H1 (cell line): ENCODE data around the gene RABL3. TPM values are rescaled to one million over a fixed set of nuclear protein-coding genes. Genes with fewer than 3 reads are reported as not detected.

ENCODE experiments used
- CTCF ChIA-PET: fragments of 300-600 bp; sonication (Branson Sonifier 250); formaldehyde crosslinking; loops from one replicate; lab custom pipeline; 2021; ENCODE audit not compliant: partially characterized antibody; lab: Charles Lee
- POLR2A ChIA-PET: fragments of 300-600 bp; sonication (Branson Sonifier 250); formaldehyde crosslinking; loops from one replicate; lab custom pipeline; 2021; ENCODE audit warnings: inconsistent platforms; ENCODE audit not compliant: partially characterized antibody; lab: Charles Lee
- DNase-seq, 2 experiments: peaks; one replicate each; pipeline versions ENCODE4 v3.0.0 to v3.0.0-alpha.2; 2010 to 2022; ENCODE audit warnings: low spot score in 2 of 2, low read depth in 1 of 2, mixed read lengths in 1 of 2
- FAIRE-seq: peaks from 2 replicates; lab custom pipeline; 2011; peaks lifted over from hg19 to GRCh38; lab: Jason Lieb, UNC
- H2AFZ ChIP-seq: 2 replicates; pipeline ENCODE4 v1.8.1; 2012; ENCODE audit warnings: low read length, inconsistent platforms
- H2AK5ac ChIP-seq: 2 replicates; pipeline ENCODE4 v1.6.1; 2013; ENCODE audit warnings: low read depth, low read length
- H2BK120ac ChIP-seq: replicated peaks from 2 replicates; pipeline ENCODE3; 2013; ENCODE audit warnings: low read depth, low read length, inconsistent platforms
- H2BK12ac ChIP-seq: 2 replicates; pipeline ENCODE4 v1.6.1; 2013; ENCODE audit warnings: low read depth, low read length
- H2BK15ac ChIP-seq: 2 replicates; pipeline ENCODE4 v1.6.1; 2013; ENCODE audit warnings: low read length
- H2BK20ac ChIP-seq: 2 replicates; pipeline ENCODE4 v1.6.1; 2013; ENCODE audit warnings: low read length
- H2BK5ac ChIP-seq: 2 replicates; pipeline ENCODE4 v1.6.1; 2013; ENCODE audit warnings: low read depth, low read length
- H3K14ac ChIP-seq: 2 replicates; pipeline ENCODE4 v1.6.1; 2013; ENCODE audit warnings: inconsistent platforms; ENCODE audit not compliant: insufficient read length
- H3K18ac ChIP-seq: 2 replicates; pipeline ENCODE4 v1.6.1; 2013; ENCODE audit warnings: low read length; ENCODE audit errors: extremely low read depth
- H3K23ac ChIP-seq: 2 replicates; pipeline ENCODE4 v1.6.1; 2013; ENCODE audit warnings: inconsistent platforms; ENCODE audit not compliant: insufficient read length
- H3K23me2 ChIP-seq: 2 replicates; pipeline ENCODE4 v1.6.1; 2013; ENCODE audit warnings: low read depth, low read length
- H3K27ac ChIP-seq: 2 replicates; pipeline ENCODE4 v1.6.1; 2011; ENCODE audit warnings: low read depth, low read length, inconsistent platforms
- H3K27me3 ChIP-seq, 4 experiments: replicated peaks in 1 of 4; 1 replicate in 1 of 4; 2 replicates in 3 of 4; pipeline versions ENCODE4 v1.6.1 to v1.8.1; 2011 to 2013; ENCODE audit warnings: low read length in 3 of 4, mild to moderate bottlenecking in 3 of 4, inconsistent platforms in 2 of 4, mixed read lengths in 2 of 4, moderate library complexity in 1 of 4; ENCODE audit not compliant: control insufficient read depth in 3 of 4, insufficient read depth in 3 of 4; ENCODE audit errors: extremely low read depth in 1 of 4
- H3K36me3 ChIP-seq, 4 experiments: 2 replicates each; pipeline versions ENCODE4 v1.6.1 to v1.8.1; 2011 to 2013; ENCODE audit warnings: mild to moderate bottlenecking in 4 of 4, low read length in 3 of 4, moderate library complexity in 2 of 4, control low read depth in 1 of 4, inconsistent platforms in 1 of 4; ENCODE audit not compliant: insufficient read depth in 4 of 4, control insufficient read depth in 2 of 4
- H3K4ac ChIP-seq: replicated peaks from 2 replicates; pipeline ENCODE3; 2013; ENCODE audit warnings: low read length, low read depth, mixed read lengths, inconsistent platforms; ENCODE audit not compliant: insufficient read length
- H3K4me1 ChIP-seq, 4 experiments: replicated peaks in 1 of 4; 1 replicate in 1 of 4; 2 replicates in 3 of 4; pipeline versions ENCODE4 v1.6.1 to v1.8.1; 2011 to 2013; ENCODE audit warnings: low read length in 3 of 4, inconsistent platforms in 2 of 4, mixed read lengths in 1 of 4; ENCODE audit not compliant: insufficient read depth in 4 of 4, control insufficient read depth in 3 of 4
- H3K4me2 ChIP-seq, 2 experiments: 2 replicates each; pipeline versions ENCODE4 v1.6.1 to v1.8.1; 2011 to 2013; ENCODE audit warnings: low read depth in 2 of 2, low read length in 2 of 2, control low read depth in 1 of 2, inconsistent platforms in 1 of 2, mild to moderate bottlenecking in 1 of 2; ENCODE audit not compliant: insufficient read depth in 1 of 2
- H3K4me3 ChIP-seq, 4 experiments: fragments of 200-600, 300-600 bp in 1 of 4; sonication (generic), shearing (Covaris generic), sonication (Bioruptor Twin) in 1 of 4; 2 replicates each; pipeline versions ENCODE4 v1.5.1 to v1.8.1; 2011 to 2016; ENCODE audit warnings: low read length in 4 of 4, low read depth in 3 of 4, control low read depth in 2 of 4, inconsistent platforms in 2 of 4, mild to moderate bottlenecking in 2 of 4, mixed read lengths in 1 of 4, moderate library complexity in 1 of 4; ENCODE audit not compliant: insufficient read depth in 2 of 4; ENCODE audit errors: extremely low read depth in 1 of 4
- H3K56ac ChIP-seq: replicated peaks from 2 replicates; pipeline ENCODE3; 2013; ENCODE audit warnings: low read depth, mild to moderate bottlenecking, mixed read lengths, low read length, inconsistent platforms; ENCODE audit not compliant: insufficient read length
- H3K79me1 ChIP-seq: 2 replicates; pipeline ENCODE4 v1.6.1; 2013; ENCODE audit warnings: low read depth, low read length, control low read depth
- H3K79me2 ChIP-seq, 2 experiments: 2 replicates each; pipeline versions ENCODE4 v1.6.1 to v1.8.1; 2012 to 2013; ENCODE audit warnings: low read length in 2 of 2, mild to moderate bottlenecking in 2 of 2, inconsistent platforms in 1 of 2; ENCODE audit not compliant: insufficient read depth in 2 of 2, control insufficient read depth in 1 of 2
- H3K9ac ChIP-seq, 4 experiments: replicated peaks in 1 of 4; 1 replicate in 1 of 4; 2 replicates in 3 of 4; pipeline versions ENCODE4 v1.6.1 to v1.8.1; 2011 to 2013; ENCODE audit warnings: low read depth in 3 of 4, low read length in 3 of 4, control low read depth in 2 of 4, mild to moderate bottlenecking in 2 of 4, moderate library complexity in 2 of 4, inconsistent platforms in 1 of 4; ENCODE audit errors: extremely low read depth in 1 of 4
- H3K9me3 ChIP-seq, 2 experiments: 2 replicates each; pipeline versions ENCODE4 v1.6.1 to v1.8.1; 2012 to 2013; ENCODE audit warnings: mild to moderate bottlenecking in 2 of 2, moderate library complexity in 2 of 2, control low read depth in 1 of 2, inconsistent platforms in 1 of 2, low read depth in 1 of 2, low read length in 1 of 2, mixed read lengths in 1 of 2; ENCODE audit not compliant: insufficient read depth in 2 of 2
- H4K20me1 ChIP-seq, 2 experiments: replicated peaks in 1 of 2; 2 replicates each; pipeline versions ENCODE3 to v1.8.1; 2011 to 2013; ENCODE audit warnings: inconsistent platforms in 2 of 2, low read length in 2 of 2, mild to moderate bottlenecking in 1 of 2; ENCODE audit not compliant: insufficient read depth in 2 of 2, control insufficient read depth in 1 of 2
- H4K5ac ChIP-seq: 2 replicates; pipeline ENCODE4 v1.6.1; 2013; ENCODE audit warnings: low read length, low read depth, mixed read lengths, inconsistent platforms; ENCODE audit not compliant: insufficient read length
- H4K8ac ChIP-seq: 2 replicates; pipeline ENCODE4 v1.8.0; 2013; ENCODE audit warnings: mild to moderate bottlenecking, moderate library complexity, low read length, inconsistent platforms; ENCODE audit not compliant: insufficient read depth; ENCODE audit errors: extremely low read depth
- H4K91ac ChIP-seq: replicated peaks from 2 replicates; pipeline ENCODE3; 2013; ENCODE audit warnings: low read length, mixed read lengths, inconsistent platforms; ENCODE audit not compliant: insufficient read length
- CBX8 ChIP-seq: fragments of 300-800, 300-1000 bp; sonication (generic); IDR thresholded peaks from 2 replicates; pipeline ENCODE4 v1.7.1; 2016; ENCODE audit warnings: low read depth, low read length, borderline replicate concordance
- polyA plus RNA-seq, 7 experiments: library from polyadenylated mRNA; depleted of rRNA in 3 of 7; stranded (reverse) in 5 of 7; unstranded in 2 of 7; fragments of >200 nt in 5 of 7; fragments of 200-250 nt in 2 of 7; gene quantifications; 1 replicate in 5 of 7; 2 replicates in 1 of 7; 4 replicates in 1 of 7; pipeline versions ENCODE4 v1.2.1 to v1.2.3, GENCODE V29; 2011 to 2013; ENCODE audit warnings: missing spikeins in 2 of 7, mixed read lengths in 2 of 7
- total RNA-seq: library from RNA; stranded (reverse); fragmentation: NEBNext Ultra II Directional; extraction: Animal tissue kit (Norgen Biotek cat#: 25700); gene quantifications from 2 replicates; pipeline ENCODE4 v1.2.1, GENCODE V29; 2021

RABL3 gene
- total and polyA plus RNA-seq, 2 of the 8 experiments (the other 6 are each of a cell fraction or from before 2014, with no cell fraction given): 4.4 to 19.2 TPM

- Histone ChIP-seq H3K27me3 (no peaks in the 10 kb centered on the region), H3K36me3 (peaks cover 0 to 37% (median 16%) of the 10 kb centered on the region in 4 experiments; a peak in 5 of 8 replicates), H2BK120ac (no peak overlapping the region), H3K18ac (no peak overlapping the region), H3K27ac (no peak overlapping the region), H2AFZ (no peak overlapping the region), H3K4me1 (peaks cover 0 to 9% (median 2%) of the 10 kb centered on the region in 4 experiments; a peak in 3 of 7 replicates), H3K14ac (no peak overlapping the region), H4K91ac (no peak overlapping the region), H4K8ac (no peak overlapping the region), H2BK12ac (no peak overlapping the region), H3K9me3 (no peaks in the 10 kb centered on the region), H3K4ac (no peak overlapping the region), H2AK5ac (no peak overlapping the region), H2BK15ac (no peak overlapping the region), H2BK20ac (no peak overlapping the region), H3K4me2 (no peak overlapping the region), H3K79me1 (no peaks in the 10 kb centered on the region; the same call in 1 of the 2 replicates), H2BK5ac (no peak overlapping the region), H3K79me2 (peaks cover 0 to 91% of the 10 kb centered on the region in 2 experiments; a peak in 2 of 4 replicates), H3K9ac (no peak overlapping the region), H4K20me1 (peaks cover 0 to 2% of the 10 kb centered on the region in 2 experiments), H3K23ac (no peak overlapping the region), H3K56ac (no peak overlapping the region), H3K23me2 (no peaks in the 10 kb centered on the region), H3K4me3 (no peak overlapping the region), H4K5ac (no peak overlapping the region)
- no peak for TF ChIP-seq CBX8
- no peak for FAIRE-seq
- CTCF ChIA-PET: interaction anchor here (0.8 to 1.0 kb wide), 2 partner anchors 36 to 198 kb away, joined by 3 to 4 read pairs; no protein-coding TSS in a partner anchor
- DNase-seq: no peak
- POLR2A ChIA-PET: interaction anchor here (1.0 kb wide), 1 partner anchor 12 kb away, joined by 3 read pairs; the partner anchor contains the start of genes GTF2E1 and RABL3
Measured at GRCh38 chr3:120753810-120754209, 11.5 kb upstream of the RABL3 start.
